SU-DHL-6 (cell line): Measurements from ENCODE around the gene ZNF324.
"Not testable (repeated sequence)": the region's sequence is repeated elsewhere in the genome, so short reads cannot be mapped to it uniquely, and the experiment has no call there.

ENCODE experiments used
- H2AFZ ChIP-seq: fragments of 200-600 bp; sonication (generic); 2 replicates; pipeline ENCODE4 v1.6.1; 2014; ENCODE audit warnings: low read depth, mild to moderate bottlenecking, moderate library complexity, mixed read lengths, antibody characterized with exemption, low read length; ENCODE audit not compliant: severe bottlenecking
- H3F3A ChIP-seq: fragments of 200-600 bp; shearing (Covaris generic); 2 replicates; pipeline ENCODE4 v1.6.0; 2016; ENCODE audit warnings: antibody characterized with exemption, mild to moderate bottlenecking; ENCODE audit not compliant: insufficient read depth
- H3K27ac ChIP-seq: fragments of 200-600 bp; sonication (generic); 2 replicates; pipeline ENCODE4 v1.5.1; 2016; ENCODE audit warnings: low read depth, mild to moderate bottlenecking, low read length, moderate library complexity, mixed read lengths
- H3K27me3 ChIP-seq: fragments of 200-600 bp; sonication (generic), shearing (Covaris generic); 2 replicates; pipeline ENCODE4 v1.6.0; 2014; ENCODE audit warnings: mild to moderate bottlenecking, low read length
- H3K36me3 ChIP-seq: fragments of 200-600 bp; sonication (generic); 2 replicates; pipeline ENCODE4 v1.6.1; 2014; ENCODE audit warnings: mild to moderate bottlenecking, low read length, mixed read lengths
- H3K4me2 ChIP-seq: fragments of 300-600, 200-600 bp; shearing (Covaris generic), sonication (generic); 2 replicates; pipeline ENCODE4 v1.6.0; 2014; ENCODE audit warnings: low read length, low read depth, mild to moderate bottlenecking; ENCODE audit not compliant: poor library complexity, severe bottlenecking
- H3K4me3 ChIP-seq: fragments of 200-600 bp; sonication (generic); 2 replicates; pipeline ENCODE4 v1.5.1; 2014; ENCODE audit warnings: antibody characterized with exemption, low read length, mild to moderate bottlenecking, mixed read lengths; ENCODE audit not compliant: insufficient read depth, poor library complexity, severe bottlenecking
- H3K79me2 ChIP-seq: fragments of 200-600 bp; sonication (generic); 2 replicates; pipeline ENCODE4 v1.6.1; 2014; ENCODE audit warnings: mild to moderate bottlenecking, low read length, moderate library complexity; ENCODE audit not compliant: insufficient read depth
- H3K9ac ChIP-seq: fragments of 200-600 bp; sonication (generic); 2 replicates; pipeline ENCODE4 v1.7.0; 2014; ENCODE audit warnings: mild to moderate bottlenecking, low read length
- H3K9me2 ChIP-seq: fragments of 200-600 bp; sonication (generic); replicated peaks from 2 replicates; pipeline ENCODE4 v1.6.1; 2014; ENCODE audit warnings: low read length; ENCODE audit not compliant: insufficient read depth
- H3K9me3 ChIP-seq: fragments of 200-600 bp; sonication (generic); 2 replicates; pipeline ENCODE4 v1.6.1; 2014; ENCODE audit warnings: low read length, mixed read lengths; ENCODE audit not compliant: insufficient read depth
- H4K20me1 ChIP-seq: fragments of 200-600 bp; sonication (generic); 2 replicates; pipeline ENCODE4 v1.6.1; 2014; ENCODE audit warnings: low read depth, mild to moderate bottlenecking, antibody characterized with exemption, low read length, moderate library complexity, mixed read lengths
- CTCF ChIP-seq: fragments of 200-600 bp; sonication (generic); IDR thresholded peaks from one replicate; pipeline ENCODE4 v1.5.1; 2017; ENCODE audit warnings: antibody characterized with exemption, mild to moderate bottlenecking, low read length, moderate library complexity; ENCODE audit not compliant: insufficient read depth, poor library complexity, severe bottlenecking
- EZH2phosphoT487 ChIP-seq: fragments of 200-600 bp; sonication (generic), shearing (Covaris generic); conservative IDR thresholded peaks from 2 replicates; pipeline ENCODE4 v1.6.1; 2018; ENCODE audit warnings: mild to moderate bottlenecking, antibody characterized with exemption, low read length, moderate library complexity, mixed read lengths

ZNF324 gene

GRCh38 chr19:58482372-58482771 lies 15.5 kb downstream of the ZNF324 start:
- Histone ChIP-seq H3K27ac (no peak overlapping the region), H3K27me3 (no peaks in the 10 kb centered on the region), H3K4me2 (no peak overlapping the region), H2AFZ (no peak overlapping the region), H3K9me2 (no peaks in the 10 kb centered on the region), H3K36me3 (no peaks in the 10 kb centered on the region), H3K79me2 (no peaks in the 10 kb centered on the region), H3K9ac (no peak overlapping the region), H3F3A (no peaks in the 10 kb centered on the region), H3K4me3 (no peak overlapping the region), H3K9me3 (no peaks in the 10 kb centered on the region), H4K20me1 (no peaks in the 10 kb centered on the region)
- no peak for TF ChIP-seq CTCF
- no peak for TF ChIP-seq EZH2phosphoT487

GRCh38 chr19:58483776-58484175 lies 16.9 kb downstream of the ZNF324 start:
- H3K9ac ChIP-seq = no peak overlapping the region
- H3K27ac ChIP-seq = no peak overlapping the region
- H2AFZ ChIP-seq = no peak overlapping the region
- no peaks in the 10 kb centered on the region for H3K9me3 ChIP-seq
- no peaks in the 10 kb centered on the region for H3K27me3 ChIP-seq
- H3K4me3 ChIP-seq = no peak overlapping the region
- H3F3A ChIP-seq = no peaks in the 10 kb centered on the region
- no peaks in the 10 kb centered on the region for H4K20me1 ChIP-seq
- H3K36me3 ChIP-seq = no peaks in the 10 kb centered on the region
- H3K79me2 ChIP-seq = no peaks in the 10 kb centered on the region
- TF ChIP-seq EZH2phosphoT487 = no peak
- no peak for TF ChIP-seq CTCF
- H3K4me2 ChIP-seq = no peak overlapping the region
- no peaks in the 10 kb centered on the region for H3K9me2 ChIP-seq

GRCh38 chr19:58484349-58484748 lies 17.5 kb downstream of the ZNF324 start:
- not testable (repeated sequence) for H3K27ac ChIP-seq, H3K4me3 ChIP-seq, H3K9me2 ChIP-seq, H2AFZ ChIP-seq, H3F3A ChIP-seq, H3K9ac ChIP-seq, H3K36me3 ChIP-seq, H4K20me1 ChIP-seq, H3K79me2 ChIP-seq, H3K4me2 ChIP-seq, H3K27me3 ChIP-seq, H3K9me3 ChIP-seq

DNA sequence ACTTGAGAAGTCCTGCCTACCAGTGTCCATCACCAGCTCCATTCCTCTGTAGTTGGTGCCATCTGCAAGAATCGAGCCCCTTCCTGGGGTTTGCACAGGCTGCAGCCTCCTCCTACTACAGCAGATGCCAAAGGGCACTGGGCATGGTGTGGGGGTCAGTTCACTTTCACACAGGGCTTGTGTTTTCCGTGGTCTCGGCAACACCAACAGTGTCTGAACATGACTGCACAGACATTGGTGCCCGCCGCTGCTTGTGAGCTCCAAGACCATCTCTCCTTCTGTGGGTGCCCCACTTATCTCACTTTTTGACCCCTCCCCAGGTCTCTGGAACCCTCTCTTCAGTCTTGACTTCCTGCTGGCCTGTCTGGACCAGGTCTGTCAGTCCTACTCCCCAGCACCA lies 24.5 kb downstream of the ZNF324 start:
- H3K9me3 ChIP-seq = no peaks in the 10 kb centered on the region
- no peaks in the 10 kb centered on the region for H3K9me2 ChIP-seq
- no peaks in the 10 kb centered on the region for H4K20me1 ChIP-seq
- no peak overlapping the region for H3K27ac ChIP-seq
- no peaks in the 10 kb centered on the region for H3K27me3 ChIP-seq
- TF ChIP-seq CTCF (no peak), EZH2phosphoT487 (no peak)
- no peak overlapping the region for H3K9ac ChIP-seq
- H3K79me2 ChIP-seq = no peaks in the 10 kb centered on the region
- no peak overlapping the region for H3K4me2 ChIP-seq
- no peak overlapping the region for H2AFZ ChIP-seq
- H3K36me3 ChIP-seq = no peaks in the 10 kb centered on the region
- H3F3A ChIP-seq = no peaks in the 10 kb centered on the region
- H3K4me3 ChIP-seq = no peak overlapping the region
